H1 (cell line): ENCODE results near the gene LIPA. TPM values are rescaled to one million over a fixed set of nuclear protein-coding genes. Genes with fewer than 3 reads are reported as not detected.

Source experiments
- CTCF ChIA-PET: fragments of 300-600 bp; sonication (Branson Sonifier 250); formaldehyde crosslinking; loops from one replicate; lab custom pipeline; 2021; ENCODE audit not compliant: partially characterized antibody; lab: Charles Lee
- POLR2A ChIA-PET: fragments of 300-600 bp; sonication (Branson Sonifier 250); formaldehyde crosslinking; loops from one replicate; lab custom pipeline; 2021; ENCODE audit warnings: inconsistent platforms; ENCODE audit not compliant: partially characterized antibody; lab: Charles Lee
- DNase-seq, 2 experiments: peaks; one replicate each; pipeline versions ENCODE4 v3.0.0 to v3.0.0-alpha.2; 2010 to 2022; ENCODE audit warnings: low spot score in 2 of 2, low read depth in 1 of 2, mixed read lengths in 1 of 2
- FAIRE-seq: peaks from 2 replicates; lab custom pipeline; 2011; peaks lifted over from hg19 to GRCh38; lab: Jason Lieb, UNC
- H2AFZ ChIP-seq: 2 replicates; pipeline ENCODE4 v1.8.1; 2012; ENCODE audit warnings: low read length, inconsistent platforms
- H2AK5ac ChIP-seq: 2 replicates; pipeline ENCODE4 v1.6.1; 2013; ENCODE audit warnings: low read depth, low read length
- H2BK120ac ChIP-seq: replicated peaks from 2 replicates; pipeline ENCODE3; 2013; ENCODE audit warnings: low read depth, low read length, inconsistent platforms
- H2BK12ac ChIP-seq: 2 replicates; pipeline ENCODE4 v1.6.1; 2013; ENCODE audit warnings: low read depth, low read length
- H2BK15ac ChIP-seq: 2 replicates; pipeline ENCODE4 v1.6.1; 2013; ENCODE audit warnings: low read length
- H2BK20ac ChIP-seq: 2 replicates; pipeline ENCODE4 v1.6.1; 2013; ENCODE audit warnings: low read length
- H2BK5ac ChIP-seq: 2 replicates; pipeline ENCODE4 v1.6.1; 2013; ENCODE audit warnings: low read depth, low read length
- H3K14ac ChIP-seq: 2 replicates; pipeline ENCODE4 v1.6.1; 2013; ENCODE audit warnings: inconsistent platforms; ENCODE audit not compliant: insufficient read length
- H3K18ac ChIP-seq: 2 replicates; pipeline ENCODE4 v1.6.1; 2013; ENCODE audit warnings: low read length; ENCODE audit errors: extremely low read depth
- H3K23ac ChIP-seq: 2 replicates; pipeline ENCODE4 v1.6.1; 2013; ENCODE audit warnings: inconsistent platforms; ENCODE audit not compliant: insufficient read length
- H3K23me2 ChIP-seq: 2 replicates; pipeline ENCODE4 v1.6.1; 2013; ENCODE audit warnings: low read depth, low read length
- H3K27ac ChIP-seq: 2 replicates; pipeline ENCODE4 v1.6.1; 2011; ENCODE audit warnings: low read depth, low read length, inconsistent platforms
- H3K27me3 ChIP-seq, 4 experiments: replicated peaks in 1 of 4; 1 replicate in 1 of 4; 2 replicates in 3 of 4; pipeline versions ENCODE4 v1.6.1 to v1.8.1; 2011 to 2013; ENCODE audit warnings: low read length in 3 of 4, mild to moderate bottlenecking in 3 of 4, inconsistent platforms in 2 of 4, mixed read lengths in 2 of 4, moderate library complexity in 1 of 4; ENCODE audit not compliant: control insufficient read depth in 3 of 4, insufficient read depth in 3 of 4; ENCODE audit errors: extremely low read depth in 1 of 4
- H3K36me3 ChIP-seq, 4 experiments: 2 replicates each; pipeline versions ENCODE4 v1.6.1 to v1.8.1; 2011 to 2013; ENCODE audit warnings: mild to moderate bottlenecking in 4 of 4, low read length in 3 of 4, moderate library complexity in 2 of 4, control low read depth in 1 of 4, inconsistent platforms in 1 of 4; ENCODE audit not compliant: insufficient read depth in 4 of 4, control insufficient read depth in 2 of 4
- H3K4ac ChIP-seq: replicated peaks from 2 replicates; pipeline ENCODE3; 2013; ENCODE audit warnings: low read length, low read depth, mixed read lengths, inconsistent platforms; ENCODE audit not compliant: insufficient read length
- H3K4me1 ChIP-seq, 4 experiments: replicated peaks in 1 of 4; 1 replicate in 1 of 4; 2 replicates in 3 of 4; pipeline versions ENCODE4 v1.6.1 to v1.8.1; 2011 to 2013; ENCODE audit warnings: low read length in 3 of 4, inconsistent platforms in 2 of 4, mixed read lengths in 1 of 4; ENCODE audit not compliant: insufficient read depth in 4 of 4, control insufficient read depth in 3 of 4
- H3K4me2 ChIP-seq, 2 experiments: 2 replicates each; pipeline versions ENCODE4 v1.6.1 to v1.8.1; 2011 to 2013; ENCODE audit warnings: low read depth in 2 of 2, low read length in 2 of 2, control low read depth in 1 of 2, inconsistent platforms in 1 of 2, mild to moderate bottlenecking in 1 of 2; ENCODE audit not compliant: insufficient read depth in 1 of 2
- H3K4me3 ChIP-seq, 4 experiments: fragments of 200-600, 300-600 bp in 1 of 4; sonication (generic), shearing (Covaris generic), sonication (Bioruptor Twin) in 1 of 4; 2 replicates each; pipeline versions ENCODE4 v1.5.1 to v1.8.1; 2011 to 2016; ENCODE audit warnings: low read length in 4 of 4, low read depth in 3 of 4, control low read depth in 2 of 4, inconsistent platforms in 2 of 4, mild to moderate bottlenecking in 2 of 4, mixed read lengths in 1 of 4, moderate library complexity in 1 of 4; ENCODE audit not compliant: insufficient read depth in 2 of 4; ENCODE audit errors: extremely low read depth in 1 of 4
- H3K56ac ChIP-seq: replicated peaks from 2 replicates; pipeline ENCODE3; 2013; ENCODE audit warnings: low read depth, mild to moderate bottlenecking, mixed read lengths, low read length, inconsistent platforms; ENCODE audit not compliant: insufficient read length
- H3K79me1 ChIP-seq: 2 replicates; pipeline ENCODE4 v1.6.1; 2013; ENCODE audit warnings: low read depth, low read length, control low read depth
- H3K79me2 ChIP-seq, 2 experiments: 2 replicates each; pipeline versions ENCODE4 v1.6.1 to v1.8.1; 2012 to 2013; ENCODE audit warnings: low read length in 2 of 2, mild to moderate bottlenecking in 2 of 2, inconsistent platforms in 1 of 2; ENCODE audit not compliant: insufficient read depth in 2 of 2, control insufficient read depth in 1 of 2
- H3K9ac ChIP-seq, 4 experiments: replicated peaks in 1 of 4; 1 replicate in 1 of 4; 2 replicates in 3 of 4; pipeline versions ENCODE4 v1.6.1 to v1.8.1; 2011 to 2013; ENCODE audit warnings: low read depth in 3 of 4, low read length in 3 of 4, control low read depth in 2 of 4, mild to moderate bottlenecking in 2 of 4, moderate library complexity in 2 of 4, inconsistent platforms in 1 of 4; ENCODE audit errors: extremely low read depth in 1 of 4
- H3K9me3 ChIP-seq, 2 experiments: 2 replicates each; pipeline versions ENCODE4 v1.6.1 to v1.8.1; 2012 to 2013; ENCODE audit warnings: mild to moderate bottlenecking in 2 of 2, moderate library complexity in 2 of 2, control low read depth in 1 of 2, inconsistent platforms in 1 of 2, low read depth in 1 of 2, low read length in 1 of 2, mixed read lengths in 1 of 2; ENCODE audit not compliant: insufficient read depth in 2 of 2
- H4K20me1 ChIP-seq, 2 experiments: replicated peaks in 1 of 2; 2 replicates each; pipeline versions ENCODE3 to v1.8.1; 2011 to 2013; ENCODE audit warnings: inconsistent platforms in 2 of 2, low read length in 2 of 2, mild to moderate bottlenecking in 1 of 2; ENCODE audit not compliant: insufficient read depth in 2 of 2, control insufficient read depth in 1 of 2
- H4K5ac ChIP-seq: 2 replicates; pipeline ENCODE4 v1.6.1; 2013; ENCODE audit warnings: low read length, low read depth, mixed read lengths, inconsistent platforms; ENCODE audit not compliant: insufficient read length
- H4K8ac ChIP-seq: 2 replicates; pipeline ENCODE4 v1.8.0; 2013; ENCODE audit warnings: mild to moderate bottlenecking, moderate library complexity, low read length, inconsistent platforms; ENCODE audit not compliant: insufficient read depth; ENCODE audit errors: extremely low read depth
- H4K91ac ChIP-seq: replicated peaks from 2 replicates; pipeline ENCODE3; 2013; ENCODE audit warnings: low read length, mixed read lengths, inconsistent platforms; ENCODE audit not compliant: insufficient read length
- BACH1 ChIP-seq: IDR thresholded peaks from 2 replicates; pipeline ENCODE4 v1.6.1; 2012; ENCODE audit warnings: low read length, improper control_type of control experiment
- CBX5 ChIP-seq: fragments of 300-800, 300-1000 bp; sonication (generic); IDR thresholded peaks from 2 replicates; pipeline ENCODE4 v1.7.1; 2016; ENCODE audit warnings: antibody characterized with exemption, low read length, low read depth
- CHD2 ChIP-seq: IDR thresholded peaks from 2 replicates; pipeline ENCODE4 v1.6.1; 2012; ENCODE audit warnings: low read length, improper control_type of control experiment
- EGR1 ChIP-seq: IDR thresholded peaks from 2 replicates; pipeline ENCODE4 v1.6.1; 2011; ENCODE audit warnings: low read depth, low read length, borderline replicate concordance
- EZH2 ChIP-seq: fragments of 200-600 bp; sonication (generic); IDR thresholded peaks from 2 replicates; pipeline ENCODE4 v1.7.1; 2012; ENCODE audit warnings: low read depth, mild to moderate bottlenecking, moderate library complexity, low read length, inconsistent platforms; ENCODE audit not compliant: severe bottlenecking
- GTF2F1 ChIP-seq: IDR thresholded peaks from 2 replicates; pipeline ENCODE4 v1.6.1; 2012; ENCODE audit warnings: low read depth, low read length, improper control_type of control experiment, borderline replicate concordance
- KDM1A ChIP-seq: fragments of 200-600, 300-600 bp; sonication (generic); IDR thresholded peaks from 2 replicates; pipeline ENCODE4 v1.7.1; 2016; ENCODE audit warnings: mild to moderate bottlenecking, low read length, borderline replicate concordance
- KDM5A ChIP-seq: fragments of 200-600 bp; IDR thresholded peaks from 2 replicates; pipeline ENCODE4 v1.7.1; 2012; ENCODE audit warnings: mild to moderate bottlenecking, low read length, inconsistent platforms, mixed read lengths
- MAX ChIP-seq: IDR thresholded peaks from 2 replicates; pipeline ENCODE4 v1.6.1; 2012; ENCODE audit warnings: inconsistent platforms
- POU5F1 ChIP-seq: IDR thresholded peaks from 2 replicates; pipeline ENCODE4 v1.6.1; 2011; ENCODE audit warnings: low read depth, mild to moderate bottlenecking, low read length, moderate library complexity
- RFX5 ChIP-seq: IDR thresholded peaks from 2 replicates; pipeline ENCODE4 v1.6.1; 2011; ENCODE audit warnings: low read depth, low read length, improper control_type of control experiment, borderline replicate concordance
- SIX5 ChIP-seq: IDR thresholded peaks from 2 replicates; pipeline ENCODE4 v1.6.1; 2011; ENCODE audit warnings: mild to moderate bottlenecking, low read depth, low read length
- TEAD4 ChIP-seq: IDR thresholded peaks from 2 replicates; pipeline ENCODE4 v1.6.1; 2012; ENCODE audit warnings: low read depth, low read length, inconsistent platforms, mixed read lengths
- ZNF274 ChIP-seq: IDR thresholded peaks from 2 replicates; pipeline ENCODE4 v1.7.0; 2012; ENCODE audit warnings: low read length, borderline replicate concordance; ENCODE audit errors: extremely low read depth
- polyA plus RNA-seq, 7 experiments: library from polyadenylated mRNA; depleted of rRNA in 3 of 7; stranded (reverse) in 5 of 7; unstranded in 2 of 7; fragments of >200 nt in 5 of 7; fragments of 200-250 nt in 2 of 7; gene quantifications; 1 replicate in 5 of 7; 2 replicates in 1 of 7; 4 replicates in 1 of 7; pipeline versions ENCODE4 v1.2.1 to v1.2.3, GENCODE V29; 2011 to 2013; ENCODE audit warnings: missing spikeins in 2 of 7, mixed read lengths in 2 of 7
- total RNA-seq: library from RNA; stranded (reverse); fragmentation: NEBNext Ultra II Directional; extraction: Animal tissue kit (Norgen Biotek cat#: 25700); gene quantifications from 2 replicates; pipeline ENCODE4 v1.2.1, GENCODE V29; 2021

The LIPA gene
- total and polyA plus RNA-seq, 2 of the 8 experiments (the other 6 are each of a cell fraction or from before 2014, with no cell fraction given) = 18.1 to 32.4 TPM

- no peaks in the 10 kb centered on the region; a peak in 1 of 8 replicates for H3K36me3 ChIP-seq
- H3K4me1 ChIP-seq = peaks cover 3 to 16% (median 10%) of the 10 kb centered on the region in 4 experiments; a peak in 5 of 7 replicates
- no peaks in the 10 kb centered on the region for H3K27me3 ChIP-seq
- no peak overlapping the region for H4K8ac ChIP-seq
- no peak overlapping the region for H3K14ac ChIP-seq
- no peaks in the 10 kb centered on the region for H4K20me1 ChIP-seq
- no peak overlapping the region for H3K23ac ChIP-seq
- H2BK5ac ChIP-seq = 0 out of 2 replicates have a peak overlapping the region, but pooled peaks have one; percentile 45
- H2AFZ ChIP-seq = no peak overlapping the region
- H4K91ac ChIP-seq = no peak overlapping the region
- CTCF ChIA-PET = interaction anchor here (1.5 to 3.0 kb wide), 2 partner anchors 24 to 127 kb away, joined by 3 to 29 read pairs; no protein-coding TSS in a partner anchor
- H3K79me1 ChIP-seq = no peaks in the 10 kb centered on the region
- no peak overlapping the region for H2BK15ac ChIP-seq
- FAIRE-seq (no peak), DNase-seq (no peak)
- POLR2A ChIA-PET = no interaction called here
- H2BK20ac ChIP-seq = 0 out of 2 replicates have a peak overlapping the region, but pooled peaks have one; percentile 56
- no peaks in the 10 kb centered on the region for H3K9me3 ChIP-seq
- H3K4me2 ChIP-seq = no peak overlapping the region; a peak in 1 of 4 replicates
- H2BK120ac ChIP-seq = no peak overlapping the region
- TF ChIP-seq TEAD4 (no peak), GTF2F1 (no peak), MAX (no peak), SIX5 (no peak), KDM5A (no peak), EZH2 (no peak), KDM1A (no peak), EGR1 (no peak), POU5F1 (no peak), CBX5 (no peak), CHD2 (no peak), BACH1 (no peak), RFX5 (no peak), ZNF274 (no peak)
- H3K56ac ChIP-seq = no peak overlapping the region
- no peak overlapping the region for H3K18ac ChIP-seq
- no peak overlapping the region for H2BK12ac ChIP-seq
- H3K4me3 ChIP-seq = no peak overlapping the region
- no peak overlapping the region for H4K5ac ChIP-seq
- no peaks in the 10 kb centered on the region for H3K23me2 ChIP-seq
- H3K79me2 ChIP-seq = no peaks in the 10 kb centered on the region
- no peak overlapping the region for H3K4ac ChIP-seq
- H3K27ac ChIP-seq = no peak overlapping the region
- H2AK5ac ChIP-seq = no peak overlapping the region
- no peak overlapping the region for H3K9ac ChIP-seq
Measured at GRCh38 chr10:89242345-89242684, 9.3 kb downstream of the LIPA start.
